Right ventricle myocardium superior (tissue), 1 donor: ENCODE data around the gene BEX3. TPM values are rescaled to one million over a fixed set of nuclear protein-coding genes. Genes with fewer than 3 reads are reported as not detected.
A peak's percentile ranks its signal among the peaks of the same experiment; 100 is the strongest.
"Not testable (repeated sequence)": the region's sequence is repeated elsewhere in the genome, so short reads cannot be mapped to it uniquely, and the experiment has no call there.

Experiments
- ATAC-seq: fragments of 200-7000 bp; cut with Tn5 transposase; one replicate; pipeline ENCODE4 v1.9.1; 2020; ENCODE audit warnings: mild to moderate bottlenecking; ENCODE audit not compliant: poor library complexity
- DNase-seq: peaks from one replicate; pipeline ENCODE4 v3.0.0-alpha.2; 2020
- intact Hi-C: fragments of 100-400 bp; cut with DNase I; formaldehyde crosslinking; loops from one replicate; pipeline ENCODE4 v1.11.2; 2022
- total RNA-seq: library from RNA; stranded (reverse); fragmentation: NEBNext Ultra II Directional; extraction: Animal tissue kit (Norgen Biotek cat#: 25700); gene quantifications from one replicate; pipeline ENCODE4 v1.2.1, GENCODE V29; 2021
- donor health status: DM: no; HTN: yes; CAD: no; lungs with severe emphysema.

BEX3 gene
- total RNA-seq, 1 donor from 2014 or later, result 164 TPM

GRCh38 chrX:103372886-103373285 is 3.5 kb upstream of the BEX3 start:
- intact Hi-C loops, result no loop called here
- ATAC-seq (no peak), DNase-seq (no peak)

GRCh38 chrX:103373581-103373980 is 2.8 kb upstream of the BEX3 start:
- intact Hi-C loops, result no loop called here
- DNase-seq, result no peak
- ATAC-seq, result no peak

DNA sequence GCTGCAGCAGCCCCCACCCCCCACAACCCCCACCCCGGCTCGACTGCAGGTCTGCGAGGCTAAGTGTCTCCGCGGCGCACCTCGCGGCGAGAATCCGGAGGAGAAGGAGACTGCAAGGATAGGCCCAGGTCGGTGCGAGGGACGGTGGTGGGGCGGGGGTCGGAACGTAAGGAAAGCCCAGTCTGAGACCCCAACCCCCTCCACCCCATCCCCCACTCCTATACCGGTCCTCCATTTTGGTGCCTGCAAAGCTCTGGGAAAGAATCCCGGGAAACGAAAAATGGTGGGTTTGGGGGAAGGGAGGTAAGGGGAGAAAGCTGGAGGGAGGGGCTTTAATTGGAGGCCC is 614 bp downstream of the BEX3 start:
- intact Hi-C loops, result no loop called here
- no peak for DNase-seq
- ATAC-seq, result peak; percentile 77

- no peak for DNase-seq
- intact Hi-C loops, result no loop called here
These were observed 2.7 kb downstream of the BEX3 start for GRCh38 chrX:103378990-103379389.

DNA sequence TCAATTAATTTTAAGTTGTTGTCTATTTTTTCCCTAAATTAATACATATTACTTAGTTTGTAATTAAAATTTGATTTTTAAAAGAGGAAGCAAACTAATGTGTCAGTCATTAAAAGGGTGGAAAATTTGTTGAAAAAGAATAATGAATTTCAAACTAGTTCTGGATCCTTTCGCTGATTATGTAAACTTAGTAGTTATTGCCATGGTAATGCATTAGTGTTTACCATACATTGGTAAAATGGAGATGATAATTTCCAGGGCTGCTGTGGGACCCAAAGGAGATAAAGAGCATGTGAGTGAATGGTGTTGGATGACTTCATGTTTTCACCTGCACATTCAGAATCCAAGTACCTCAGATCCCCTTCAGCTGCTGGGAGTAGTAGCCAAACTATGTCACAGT is 6.5 kb downstream of the BEX3 start:
- ATAC-seq (no peak), DNase-seq (no peak)
- intact Hi-C loops, result no loop called here

More at GRCh38 chrX:103378990-103379389, 2.7 kb downstream of the BEX3 start:
- no peak for ATAC-seq

DNA sequence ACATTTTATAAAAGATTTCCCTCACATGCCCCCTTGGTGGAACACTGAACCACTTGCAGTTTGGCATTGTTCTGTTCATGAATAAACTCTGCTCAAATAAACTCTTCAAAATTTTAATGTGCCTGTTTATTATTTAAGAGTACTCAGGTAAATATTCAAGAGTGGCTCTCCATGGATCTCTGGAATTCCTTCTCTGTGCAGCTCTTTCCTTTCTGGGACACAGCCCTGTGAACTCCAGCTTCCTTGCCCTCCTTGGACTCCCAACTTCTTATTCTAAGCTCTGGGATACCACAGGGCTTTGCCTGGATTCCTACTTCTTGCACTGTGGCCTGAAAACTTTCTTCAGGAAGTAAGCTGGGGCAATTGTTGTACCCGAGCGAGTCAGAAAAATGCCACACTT is 8.3 kb downstream of the BEX3 start:
- no peak for DNase-seq
- ATAC-seq, result no peak
- intact Hi-C loops, result no loop called here

GRCh38 chrX:103385283-103385830 is 9.0 kb downstream of the BEX3 start:
- DNase-seq, ATAC-seq, intact Hi-C loops: not testable (repeated sequence)

GRCh38 chrX:103386332-103386731 is 10.0 kb downstream of the BEX3 start:
- no peak for DNase-seq
- intact Hi-C loops, result no loop called here
- ATAC-seq, result no peak

DNA sequence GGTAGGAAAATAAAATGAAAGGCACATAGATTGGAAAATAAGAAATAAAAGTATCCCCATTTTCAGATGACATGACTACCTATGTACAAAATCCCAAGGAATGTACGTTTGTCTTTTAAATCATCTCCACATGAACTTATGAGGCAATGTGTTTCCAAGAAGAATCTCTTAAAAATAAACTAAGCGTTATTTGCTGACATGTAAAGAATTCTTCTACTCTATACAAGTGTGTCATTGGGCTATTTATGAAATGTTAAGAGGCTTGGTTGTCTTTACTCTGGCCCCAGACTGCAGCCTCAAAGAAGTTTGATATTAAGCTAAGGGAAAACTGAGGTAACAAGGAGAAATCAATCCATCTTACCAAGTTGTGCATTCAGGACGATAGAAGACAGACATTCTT is 17.1 kb downstream of the BEX3 start:
- ATAC-seq, result no peak

DNA sequence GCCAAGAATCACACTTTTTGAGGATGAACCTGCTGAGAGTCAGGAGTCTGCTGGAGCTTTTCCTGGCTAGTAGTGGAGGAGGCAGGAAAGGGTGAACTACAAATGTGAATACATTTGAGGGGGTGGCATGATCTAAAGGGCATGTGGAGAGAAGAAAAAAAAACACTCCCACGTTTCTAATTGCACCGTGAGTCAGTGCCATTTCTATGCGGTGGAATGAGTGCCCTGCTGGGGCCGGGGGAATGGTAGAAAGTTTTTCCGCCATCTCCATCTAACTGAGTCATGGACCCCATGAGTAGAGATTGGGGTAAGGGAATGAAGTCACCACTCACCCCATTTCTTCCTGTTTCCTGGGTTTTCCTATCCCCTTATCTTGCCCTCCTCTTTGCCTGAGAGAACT is 19.8 kb downstream of the BEX3 start:
- no peak for DNase-seq
- no peak for ATAC-seq
- intact Hi-C loops, result no loop called here

More for the DNA sequence above, 17.1 kb downstream of the BEX3 start:
- DNase-seq, result no peak
- intact Hi-C loops, result no loop called here

DNA sequence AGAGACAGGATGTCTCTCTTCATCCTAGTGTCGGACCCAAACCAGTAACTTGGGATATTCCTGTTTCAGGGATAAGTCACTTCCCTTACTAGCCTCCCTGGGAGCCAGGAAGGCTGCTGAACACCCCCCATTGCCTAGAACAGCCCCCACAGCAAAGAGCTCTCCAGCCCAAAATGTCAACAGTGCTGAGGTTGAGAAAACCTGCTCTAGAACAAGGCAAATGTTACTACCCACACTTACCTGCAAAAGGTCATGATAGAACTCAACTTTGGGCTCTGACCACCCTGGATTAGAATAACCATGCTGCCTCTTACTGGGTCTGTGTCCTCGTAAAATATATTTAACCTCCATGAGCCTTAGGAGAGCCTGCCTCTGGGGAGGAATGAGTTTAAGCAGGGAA is 20.3 kb downstream of the BEX3 start:
- no peak for DNase-seq
- intact Hi-C loops, result no loop called here
- ATAC-seq, result no peak

DNA sequence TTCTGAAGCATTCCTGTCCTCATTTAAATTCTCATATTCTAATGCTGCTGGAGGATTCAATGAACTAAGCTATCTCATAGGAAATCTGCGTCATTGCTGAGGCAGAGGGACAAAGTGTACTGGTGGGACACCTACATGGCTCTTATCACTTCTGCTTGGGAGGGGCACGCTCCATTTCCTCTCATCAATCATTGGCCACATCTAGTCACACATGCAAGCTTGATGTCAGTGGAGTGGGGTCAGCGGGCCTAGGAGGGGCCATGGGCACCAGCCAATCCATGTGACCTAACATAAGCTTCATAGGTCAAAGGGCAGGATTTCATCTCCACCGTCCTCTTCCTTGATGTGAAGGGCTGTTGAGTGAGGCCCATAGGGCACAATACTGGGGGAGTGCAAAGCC is 21.4 kb downstream of the BEX3 start:
- intact Hi-C loops, result no loop called here
- no peak for DNase-seq
- no peak for ATAC-seq

GRCh38 chrX:103398421-103398864 is 22.1 kb downstream of the BEX3 start:
- no peak for ATAC-seq
- intact Hi-C loops, result no loop called here
- DNase-seq, result no peak

DNA sequence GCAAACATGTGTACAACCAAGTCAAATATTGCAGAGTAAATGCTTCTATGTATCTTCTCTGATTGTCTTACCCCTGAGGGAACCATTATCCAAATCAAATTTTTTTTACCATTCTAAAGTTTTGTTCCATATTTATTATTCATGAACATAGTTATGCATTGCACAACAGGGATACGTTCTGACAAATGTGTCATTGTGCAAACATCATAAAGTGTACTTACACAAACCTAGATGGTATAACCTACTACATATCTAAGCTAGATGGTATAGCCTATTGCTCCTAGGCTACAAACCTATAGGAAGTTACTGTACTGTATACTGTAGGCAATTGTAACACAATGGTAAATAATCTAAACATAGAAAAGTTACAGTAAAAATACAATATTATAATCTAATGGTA is 23.4 kb downstream of the BEX3 start:
- intact Hi-C loops, result no loop called here
- no peak for ATAC-seq
- DNase-seq, result no peak

GRCh38 chrX:103400931-103401330 is 24.6 kb downstream of the BEX3 start:
- intact Hi-C loops, result no loop called here
- ATAC-seq (no peak), DNase-seq (no peak)

DNA sequence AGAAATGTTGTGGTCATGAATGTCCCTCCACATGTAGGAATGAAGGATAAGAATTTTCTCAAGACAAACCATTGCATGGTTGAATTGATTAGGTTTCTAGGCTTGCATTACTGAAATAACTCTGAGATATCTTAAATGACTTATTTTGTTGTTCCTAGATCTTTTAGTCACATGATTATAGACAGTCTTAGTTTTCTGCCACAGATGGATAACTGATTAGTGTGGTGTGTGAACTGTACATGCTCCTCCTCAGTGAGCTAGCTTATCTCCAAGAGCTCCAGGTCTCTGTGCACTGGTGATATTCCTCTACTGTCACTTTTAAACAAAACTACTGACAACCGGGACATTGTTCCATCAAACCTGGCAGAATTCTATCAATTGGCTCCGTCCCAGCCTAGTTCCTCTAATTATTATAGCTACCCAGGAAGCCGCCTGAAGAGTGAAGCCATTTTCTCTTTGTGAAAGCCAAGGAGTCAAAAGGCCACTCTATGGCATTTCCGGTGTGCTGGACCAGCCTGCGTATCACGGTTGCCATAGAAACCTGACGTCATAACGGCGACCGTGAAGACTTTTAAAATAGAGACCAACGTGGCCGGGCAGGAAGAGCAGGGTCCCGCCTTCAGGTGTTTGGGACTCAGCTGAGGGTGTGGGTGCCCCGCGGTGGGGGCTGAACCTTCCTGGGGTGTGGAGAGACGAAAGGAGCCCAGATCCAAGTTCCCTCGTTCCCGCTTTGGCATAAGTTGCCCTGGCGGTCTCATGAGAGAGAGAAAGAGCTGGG is 28.1 kb downstream of the BEX3 start:
- intact Hi-C loops, result no loop called here
- ATAC-seq, result peak; percentile 74
- DNase-seq, result peak; percentile 50

DNA sequence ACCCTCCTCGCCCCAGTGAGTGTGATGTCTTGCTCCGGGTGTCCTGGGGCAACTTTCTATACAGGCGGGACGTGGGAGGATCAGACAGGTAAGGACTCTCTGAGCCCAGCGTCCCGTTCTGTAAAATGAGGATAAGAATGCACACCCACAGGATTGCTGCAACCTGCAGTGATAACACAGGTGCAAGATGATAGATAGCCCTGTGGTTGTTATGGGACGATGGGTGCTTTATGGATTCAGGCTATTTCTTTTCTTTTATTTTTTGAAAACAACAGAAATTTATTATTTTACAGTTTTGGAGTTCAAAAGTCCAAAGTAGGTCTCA is 28.6 kb downstream of the BEX3 start:
- ATAC-seq (no peak), DNase-seq (no peak)
- intact Hi-C loops, result no loop called here

- intact Hi-C loops, result no loop called here
- no peak for ATAC-seq
- no peak for DNase-seq
These were observed 29.9 kb downstream of the BEX3 start for GRCh38 chrX:103406256-103406655.

- intact Hi-C loops, result no loop called here
- DNase-seq (no peak), ATAC-seq (no peak)
These were observed 31.4 kb downstream of the BEX3 start for GRCh38 chrX:103407776-103408175.

DNA sequence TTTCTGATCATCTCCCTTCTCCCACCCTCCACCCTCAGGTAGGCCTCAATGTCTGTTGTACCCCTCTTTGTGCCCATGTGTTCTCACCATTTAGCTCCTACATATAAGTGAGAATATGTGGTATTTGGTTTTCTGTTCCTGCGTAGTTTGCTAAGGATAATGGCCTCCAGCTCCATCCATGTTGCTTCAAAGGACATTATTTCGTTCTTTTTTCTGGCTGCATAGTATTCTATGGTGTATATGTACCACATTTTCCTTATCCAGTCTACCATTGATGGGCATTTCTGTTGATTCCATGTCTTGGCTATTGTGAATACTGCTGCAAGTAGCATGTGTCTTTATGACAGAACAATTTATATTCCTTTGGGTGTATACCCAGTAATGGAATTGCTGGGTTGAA is 35.4 kb downstream of the BEX3 start:
- ATAC-seq, DNase-seq, intact Hi-C loops: not testable (repeated sequence)
